Stomach (tissue), 9 donors: ENCODE results near the gene ELMO3. TPM values are rescaled to one million over a fixed set of nuclear protein-coding genes. Genes with fewer than 3 reads are reported as not detected.

Experiments
- DNase-seq, 2 donors: peaks; one replicate each; pipeline versions ENCODE4 v3.0.0 to v3.0.0-alpha.2; 2013 to 2019
- H3K27ac ChIP-seq, 5 donors: fragments of 200-600 bp in 4 of 5; sonication (generic) in 4 of 5; one replicate each; pipeline ENCODE4 v1.5.1; 2013 to 2019; ENCODE audit warnings: mild to moderate bottlenecking in 1 of 5, moderate library complexity in 1 of 5
- H3K27me3 ChIP-seq, 3 donors: fragments of 200-600 bp; sonication (generic); one replicate each; pipeline ENCODE4 v1.5.1; 2017 to 2019; ENCODE audit warnings: mixed run types in 1 of 3
- H3K36me3 ChIP-seq, 4 donors: fragments of 200-600 bp; sonication (generic); 1 replicate in 3 of 4; 2 replicates in 1 of 4; pipeline ENCODE4 v1.5.1; 2016 to 2019
- H3K4me1 ChIP-seq, 4 donors: fragments of 200-600 bp; sonication (generic); one replicate each; pipeline ENCODE4 v1.5.1; 2016 to 2019
- H3K4me3 ChIP-seq, 4 donors: fragments of 200-600 bp; sonication (generic) in 3 of 4; one replicate each; pipeline ENCODE4 v1.5.1; 2016 to 2019; ENCODE audit warnings: mild to moderate bottlenecking in 1 of 4
- H3K9me3 ChIP-seq, 4 donors: fragments of 200-600 bp; sonication (generic); one replicate each; pipeline ENCODE4 v1.5.1; 2016 to 2019
- CTCF ChIP-seq, 7 experiments: fragments of 450-650 bp in 4 of 7; fragments of 200-600 bp in 3 of 7; sonication (generic) in 3 of 7; IDR thresholded peaks; one replicate each; pipeline ENCODE4 v1.5.1; 2016 to 2019; ENCODE audit warnings: antibody characterized with exemption in 7 of 7, control low read depth in 2 of 7, mild to moderate bottlenecking in 1 of 7
- EP300 ChIP-seq: sonication (generic); formaldehyde crosslinking; IDR thresholded peaks from one replicate; pipeline ENCODE4 v1.6.1; 2017; ENCODE audit warnings: antibody characterized with exemption
- POLR2A ChIP-seq, 4 donors: fragments of 450-650 bp; IDR thresholded peaks; one replicate each; pipeline ENCODE4 v1.6.1; 2016; ENCODE audit warnings: antibody characterized with exemption in 4 of 4, control low read depth in 2 of 4, mild to moderate bottlenecking in 1 of 4, moderate library complexity in 1 of 4
- POLR2AphosphoS5 ChIP-seq, 3 donors: sonication (generic); formaldehyde crosslinking; IDR thresholded peaks; one replicate each; pipeline ENCODE4 v1.6.1; 2016; ENCODE audit warnings: antibody characterized with exemption in 3 of 3
- WGBS, 5 donors: extraction: QIAGEN DNeasy Blood & Tissue Kit in 3 of 5; methylation state at CpG; one replicate each; pipeline versions ENCODE4 v1.1.5 to v1.1.7; 2013 to 2018; 5-methylcytosine and 5-hydroxymethylcytosine counted together
- intact Hi-C: fragments of 100-400 bp; cut with DNase I; formaldehyde crosslinking; loops from one replicate; pipeline ENCODE4 v1.15.1; 2023; ENCODE audit warnings: low total_unique reads
- polyA plus RNA-seq, 3 donors: library from polyadenylated mRNA; stranded (reverse); fragments of 200-250 nt; gene quantifications; one replicate each; pipeline ENCODE4 v1.2.3, GENCODE V29; 2013
- total RNA-seq, 5 donors: library from RNA; depleted of rRNA; stranded (reverse); fragments of >200 nt; gene quantifications; one replicate each; pipeline versions ENCODE4 v1.1.0 to v1.2.3, GENCODE V29; 2014 to 2016
- donor health status: healthy with polysubstance abuse.
- donor health status: Bipolar disorder and iron deficiency.
- donor health status: healthy.

Gene ELMO3
- total and polyA plus RNA-seq, 8 donors: 11.6 to 133 (median 40.8) TPM

- Histone ChIP-seq H3K36me3 (peaks cover 0 to 3% (median 1%) of the 10 kb centered on the region in 4 donors), H3K27ac (no peak overlapping the region), H3K9me3 (no peaks in the 10 kb centered on the region), H3K4me1 (peaks cover 36 to 46% (median 37%) of the 10 kb centered on the region in 4 donors), H3K27me3 (peaks cover 0 to 4% (median 0%) of the 10 kb centered on the region in 3 donors), H3K4me3 (no peak overlapping the region)
- WGBS, 5 donors: 72 to 90% (median 82%) methylated on average over 3 to 4 of the region's 4 CpGs
- intact Hi-C loops: no loop called here
- no peak for TF ChIP-seq CTCF (IDR thresholded peaks at IDR 0.05)
- TF ChIP-seq POLR2AphosphoS5 (IDR thresholded peaks at IDR 0.05): no peak
- no peak for TF ChIP-seq POLR2A (IDR thresholded peaks at IDR 0.05)
- no peak for TF ChIP-seq EP300
- no peak for DNase-seq
Observed at GRCh38 chr16:67188323-67188722, 10.6 kb upstream of the ELMO3 start.

GRCh38 chr16:67188798-67189197, 10.1 kb upstream of the ELMO3 start:
- intact Hi-C loops: no loop called here
- TF ChIP-seq CTCF (IDR thresholded peaks at IDR 0.05) (no peak), POLR2AphosphoS5 (IDR thresholded peaks at IDR 0.05) (no peak), EP300 (no peak), POLR2A (IDR thresholded peaks at IDR 0.05) (no peak)
- 75 to 95% (median 92%) methylated on average over 5 to 15 of the region's 15 CpGs for WGBS, 5 donors

GRCh38 chr16:67190041-67190440, 8.9 kb upstream of the ELMO3 start, which contains the start of gene EXOC3L1:
Gene EXOC3L1 (minus strand): TSS chr16:67190136. CDS start chr16:67189676, 460 bp downstream.
- TF ChIP-seq POLR2AphosphoS5 (IDR thresholded peaks at IDR 0.05) (no peak), CTCF (IDR thresholded peaks at IDR 0.05) (no peak), POLR2A (IDR thresholded peaks at IDR 0.05) (no peak), EP300 (no peak)
- no peak for DNase-seq
- Histone ChIP-seq H3K27me3 (peaks cover 0 to under 1% (median 0%) of the 10 kb centered on the region in 3 donors), H3K9me3 (no peaks in the 10 kb centered on the region), H3K27ac (no peak within 1 kb of the TSS), H3K4me1 (peaks cover 32 to 52% (median 40%) of the 10 kb centered on the region in 4 donors), H3K36me3 (peaks cover 11 to 20% (median 17%) of the 10 kb centered on the region in 4 donors), H3K4me3 (peak within 1 kb of the TSS in 1 of 4 donors; percentile 6)
- 37 to 46% (median 41%) methylated on average over 6 of the region's 6 CpGs for WGBS, 5 donors
- intact Hi-C loops: no loop called here

More at GRCh38 chr16:67188798-67189197, 10.1 kb upstream of the ELMO3 start:
- Histone ChIP-seq H3K27me3 (peaks cover 0 to 4% (median 0%) of the 10 kb centered on the region in 3 donors), H3K27ac (no peak overlapping the region), H3K4me3 (no peak overlapping the region), H3K36me3 (peaks cover 0 to 8% (median 4%) of the 10 kb centered on the region in 4 donors), H3K9me3 (no peaks in the 10 kb centered on the region), H3K4me1 (peaks cover 40 to 50% (median 41%) of the 10 kb centered on the region in 4 donors)
- no peak for DNase-seq

GRCh38 chr16:67190448-67191399, 8.2 kb upstream of the ELMO3 start:
- no peak for DNase-seq
- Histone ChIP-seq H3K4me3 (no peak overlapping the region), H3K9me3 (no peaks in the 10 kb centered on the region), H3K4me1 (peaks cover 25 to 52% (median 33%) of the 10 kb centered on the region in 4 donors), H3K27ac (no peak overlapping the region), H3K27me3 (no peaks in the 10 kb centered on the region), H3K36me3 (peaks cover 18 to 27% (median 24%) of the 10 kb centered on the region in 4 donors)
- WGBS, 5 donors: 70 to 75% (median 71%) methylated on average over 13 of the region's 13 CpGs
- TF ChIP-seq EP300: no peak
- intact Hi-C loops: no loop called here
